Ovary (tissue), 9 donors: ENCODE measurements around the gene ACTL7B. TPM values are rescaled to one million over a fixed set of nuclear protein-coding genes. Genes with fewer than 3 reads are reported as not detected.

ENCODE experiments used
- DNase-seq, 5 donors: peaks; one replicate each; pipeline ENCODE4 v3.0.0-alpha.2; 2019 to 2020
- H3K27ac ChIP-seq, 2 donors: fragments of 200-600 bp; one replicate each; pipeline versions ENCODE4 v1.5.1 to v1.8.0; 2019 to 2022
- H3K27me3 ChIP-seq: fragments of 200-600 bp; one replicate; pipeline ENCODE4 v1.8.0; 2022
- H3K36me3 ChIP-seq: fragments of 200-600 bp; sonication (generic); one replicate; pipeline ENCODE4 v1.5.1; 2019
- H3K4me1 ChIP-seq: one replicate; pipeline ENCODE4 v1.8.1; 2013; ENCODE audit warnings: mild to moderate bottlenecking, moderate library complexity; ENCODE audit not compliant: insufficient read depth
- H3K4me3 ChIP-seq: fragments of 200-600 bp; sonication (generic); one replicate; pipeline ENCODE4 v1.5.1; 2017
- H3K9me3 ChIP-seq, 2 donors: fragments of 200-600 bp in 1 of 2; sonication (generic) in 1 of 2; one replicate each; pipeline versions ENCODE4 v1.5.1 to v1.8.1; 2013 to 2019; ENCODE audit warnings: mild to moderate bottlenecking in 1 of 2, moderate library complexity in 1 of 2
- CTCF ChIP-seq, 3 donors: fragments of 450-650 bp in 2 of 3; fragments of 200-600 bp in 1 of 3; IDR thresholded peaks; one replicate each; pipeline versions ENCODE4 v1.5.1 to v1.8.0; 2016 to 2022; ENCODE audit warnings: antibody characterized with exemption in 3 of 3, mild to moderate bottlenecking in 1 of 3
- EP300 ChIP-seq: sonication (generic); formaldehyde crosslinking; IDR thresholded peaks from one replicate; pipeline ENCODE4 v1.6.1; 2017; ENCODE audit warnings: antibody characterized with exemption
- POLR2A ChIP-seq: fragments of 450-650 bp; IDR thresholded peaks from one replicate; pipeline ENCODE4 v1.6.1; 2017; ENCODE audit warnings: antibody characterized with exemption, mild to moderate bottlenecking, moderate library complexity
- WGBS, 3 donors: extraction: QIAGEN DNeasy Blood & Tissue Kit in 1 of 3; methylation state at CpG; one replicate each; pipeline versions ENCODE4 v1.1.5 to v1.1.7; 2013 to 2017; 5-methylcytosine and 5-hydroxymethylcytosine counted together
- intact Hi-C, 4 donors: fragments of 100-400 bp; cut with DNase I; formaldehyde crosslinking; loops; one replicate each; pipeline versions ENCODE4 v1.11.0 to v1.15.1; 2022 to 2023
- polyA plus RNA-seq, 2 donors: library from polyadenylated mRNA; stranded (reverse); fragments of 200-250 nt in 1 of 2; fragments of 350-450 nt in 1 of 2; fragmentation: Illumina TruSeq in 1 of 2; extraction: RNeasy Lipid Tissue Mini Kit (QIAGEN cat#74804) in 1 of 2; gene quantifications; one replicate each; pipeline ENCODE4 v1.2.3, GENCODE V29; 2013 to 2014
- total RNA-seq, 7 donors: library from RNA; depleted of rRNA in 2 of 7; stranded (reverse); fragments of >200 nt in 2 of 7; fragmentation: NEBNext Ultra II Directional in 3 of 7; extraction: Animal tissue kit (Norgen Biotek cat#: 25700) in 3 of 7; gene quantifications; one replicate each; pipeline versions ENCODE4 v1.1.0 to v1.2.4, GENCODE V29; 2016 to 2023
- donor health status: DM: no; HTN: no; CAD: no; lungs with moderate emphysema.
- donor health status: DM: no; HTN: no; CAD: no.
- donor health status: Bipolar disorder and iron deficiency.
- donor health status: DM: yes; HTN: yes; CAD: no.
- donor health status: DM: no; HTN: no; CAD: no.
- donor health status: DM: yes; HTN: yes; CAD: no.

The ACTL7B gene
- total and polyA plus RNA-seq, 9 donors, result 0.10 to 0.17 (median 0.15) TPM; not detected in 6

- Histone ChIP-seq H3K9me3 (no peaks in the 10 kb centered on the region), H3K4me3 (no peak overlapping the region), H3K27me3 (no peaks in the 10 kb centered on the region), H3K36me3 (no peaks in the 10 kb centered on the region), H3K27ac (peak overlapping the region in 1 of 2 donors; percentile 30), H3K4me1 (peaks cover 5% of the 10 kb centered on the region)
- intact Hi-C loops, result no loop called here
- TF ChIP-seq CTCF (IDR thresholded peaks at IDR 0.05) (no peak), POLR2A (no peak), EP300 (no peak)
- WGBS, 3 donors, result 94 to 96% (median 94%) methylated on average over 6 of the region's 6 CpGs
- no peak for DNase-seq
Measured at GRCh38 chr9:108882052-108882888, 26.5 kb upstream of the ACTL7B start.

- H3K36me3 ChIP-seq, result no peaks in the 10 kb centered on the region
Measured at GRCh38 chr9:108880738-108881316, 25.0 kb upstream of the ACTL7B start.

GRCh38 chr9:108877524-108877923, 21.7 kb upstream of the ACTL7B start:
- DNase-seq, result no peak
- Histone ChIP-seq H3K27me3 (no peaks in the 10 kb centered on the region), H3K4me3 (no peak overlapping the region), H3K36me3 (no peaks in the 10 kb centered on the region), H3K27ac (no peak overlapping the region), H3K9me3 (no peaks in the 10 kb centered on the region), H3K4me1 (peaks cover 1% of the 10 kb centered on the region)
- TF ChIP-seq POLR2A (no peak), EP300 (no peak), CTCF (IDR thresholded peaks at IDR 0.05) (no peak)
- intact Hi-C loops, result no loop called here
- WGBS, 3 donors, result 92 to 98% (median 93%) methylated on average over 2 of the region's 2 CpGs

More at GRCh38 chr9:108880738-108881316, 25.0 kb upstream of the ACTL7B start:
- TF ChIP-seq POLR2A (no peak), EP300 (no peak), CTCF (IDR thresholded peaks at IDR 0.05) (no peak)
- DNase-seq, result no peak
- Histone ChIP-seq H3K27ac (no peak overlapping the region), H3K9me3 (no peaks in the 10 kb centered on the region), H3K27me3 (no peaks in the 10 kb centered on the region), H3K4me1 (peaks cover 5% of the 10 kb centered on the region), H3K4me3 (no peak overlapping the region)
- intact Hi-C loops, result no loop called here
- WGBS, 3 donors, result 54 to 78% (median 75%) methylated on average over 3 of the region's 3 CpGs

- H3K36me3 ChIP-seq, result no peaks in the 10 kb centered on the region
- WGBS, 3 donors, result 94 to 95% (median 95%) methylated on average over 5 of the region's 5 CpGs
- no peak overlapping the region for H3K4me3 ChIP-seq
Measured at GRCh38 chr9:108876425-108876824, 20.6 kb upstream of the ACTL7B start.

More at GRCh38 chr9:108876425-108876824, 20.6 kb upstream of the ACTL7B start:
- no peaks in the 10 kb centered on the region for H3K4me1 ChIP-seq
- no peak for TF ChIP-seq EP300
- no peak for TF ChIP-seq CTCF (IDR thresholded peaks at IDR 0.05)
- TF ChIP-seq POLR2A, result no peak
- intact Hi-C loops, result no loop called here
- no peak overlapping the region for H3K27ac ChIP-seq
- H3K9me3 ChIP-seq, result peaks cover 0 to under 1% of the 10 kb centered on the region in 2 donors
- H3K27me3 ChIP-seq, result no peaks in the 10 kb centered on the region
- no peak for DNase-seq
